ENCODE results near the gene DCAF8L1.
"Not testable (repeated sequence)": the region's sequence is repeated elsewhere in the genome, so short reads cannot be mapped to it uniquely, and the experiment has no call there.

Gene DCAF8L1

DNA sequence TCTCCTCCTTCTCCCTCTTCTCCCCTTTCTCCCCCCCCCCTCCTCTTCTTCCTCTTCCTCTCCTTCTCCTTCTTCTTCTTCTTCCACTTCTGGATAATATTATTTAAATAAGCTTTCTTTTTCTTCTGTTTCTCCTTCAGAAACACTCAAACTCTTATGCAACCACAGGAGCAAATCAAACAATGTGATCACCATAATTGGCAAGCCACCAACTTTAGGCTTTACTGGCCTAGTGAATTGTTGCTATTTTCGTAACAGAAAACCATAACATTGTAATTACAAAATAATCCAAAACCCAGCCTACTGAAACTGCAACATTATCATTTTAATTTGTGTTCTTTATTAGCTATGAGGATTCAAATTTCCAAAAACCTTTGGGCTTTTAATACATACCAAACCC, 14.3 kb downstream of the DCAF8L1 start:
- in situ Hi-C loops (cut with MboI; ENCODE audit: low sequenced_read_pairs, unreplicated experiment), result no loop called here
- DNase-seq (ENCODE audit: low spot score), result no peak
- TF ChIP-seq, protein P1, sequence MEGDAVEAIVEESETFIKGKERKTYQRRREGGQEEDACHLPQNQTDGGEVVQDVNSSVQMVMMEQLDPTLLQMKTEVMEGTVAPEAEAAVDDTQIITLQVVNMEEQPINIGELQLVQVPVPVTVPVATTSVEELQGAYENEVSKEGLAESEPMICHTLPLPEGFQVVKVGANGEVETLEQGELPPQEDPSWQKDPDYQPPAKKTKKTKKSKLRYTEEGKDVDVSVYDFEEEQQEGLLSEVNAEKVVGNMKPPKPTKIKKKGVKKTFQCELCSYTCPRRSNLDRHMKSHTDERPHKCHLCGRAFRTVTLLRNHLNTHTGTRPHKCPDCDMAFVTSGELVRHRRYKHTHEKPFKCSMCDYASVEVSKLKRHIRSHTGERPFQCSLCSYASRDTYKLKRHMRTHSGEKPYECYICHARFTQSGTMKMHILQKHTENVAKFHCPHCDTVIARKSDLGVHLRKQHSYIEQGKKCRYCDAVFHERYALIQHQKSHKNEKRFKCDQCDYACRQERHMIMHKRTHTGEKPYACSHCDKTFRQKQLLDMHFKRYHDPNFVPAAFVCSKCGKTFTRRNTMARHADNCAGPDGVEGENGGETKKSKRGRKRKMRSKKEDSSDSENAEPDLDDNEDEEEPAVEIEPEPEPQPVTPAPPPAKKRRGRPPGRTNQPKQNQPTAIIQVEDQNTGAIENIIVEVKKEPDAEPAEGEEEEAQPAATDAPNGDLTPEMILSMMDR (IDR thresholded peaks at IDR 0.05; ENCODE audit: borderline replicate concordance, control extremely low read depth, extremely low read depth, insufficient read depth, missing control alignments), result no peak

GRCh38 chrX:27966492-27966891, 14.8 kb downstream of the DCAF8L1 start:
- TF ChIP-seq, protein P1 (IDR thresholded peaks at IDR 0.05; ENCODE audit: borderline replicate concordance, control extremely low read depth, extremely low read depth, insufficient read depth, missing control alignments), result no peak
- in situ Hi-C loops (cut with MboI; ENCODE audit: low sequenced_read_pairs, unreplicated experiment), result no loop called here
- no peak for DNase-seq (ENCODE audit: low spot score)

GRCh38 chrX:27965348-27965747, 15.9 kb downstream of the DCAF8L1 start:
- DNase-seq (ENCODE audit: low spot score); in situ Hi-C loops (cut with MboI; ENCODE audit: low sequenced_read_pairs, unreplicated experiment): not testable (repeated sequence)

DNA sequence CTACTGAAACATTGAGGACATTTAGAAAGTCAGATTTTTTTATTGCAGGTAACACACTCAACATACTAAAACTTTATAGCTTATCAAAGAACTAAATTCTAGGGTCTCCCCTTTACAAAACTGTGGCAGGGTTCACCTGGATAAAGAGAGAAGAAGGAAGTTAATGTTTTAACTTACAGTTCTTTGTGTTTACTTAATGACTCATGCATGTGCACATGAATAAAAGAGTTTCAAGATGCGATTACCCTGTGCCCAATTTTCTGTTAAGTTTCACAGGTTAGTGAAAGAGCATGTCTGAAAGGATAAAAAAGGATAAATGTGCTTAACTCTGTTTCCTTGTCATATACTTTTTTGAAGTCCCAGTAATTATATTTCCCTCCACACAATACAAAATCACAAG, 16.8 kb downstream of the DCAF8L1 start:
- in situ Hi-C loops (cut with MboI; ENCODE audit: low sequenced_read_pairs, unreplicated experiment), result no loop called here
- TF ChIP-seq, protein P1 (IDR thresholded peaks at IDR 0.05; ENCODE audit: borderline replicate concordance, control extremely low read depth, extremely low read depth, insufficient read depth, missing control alignments), result no peak
- no peak for DNase-seq (ENCODE audit: low spot score)

DNA sequence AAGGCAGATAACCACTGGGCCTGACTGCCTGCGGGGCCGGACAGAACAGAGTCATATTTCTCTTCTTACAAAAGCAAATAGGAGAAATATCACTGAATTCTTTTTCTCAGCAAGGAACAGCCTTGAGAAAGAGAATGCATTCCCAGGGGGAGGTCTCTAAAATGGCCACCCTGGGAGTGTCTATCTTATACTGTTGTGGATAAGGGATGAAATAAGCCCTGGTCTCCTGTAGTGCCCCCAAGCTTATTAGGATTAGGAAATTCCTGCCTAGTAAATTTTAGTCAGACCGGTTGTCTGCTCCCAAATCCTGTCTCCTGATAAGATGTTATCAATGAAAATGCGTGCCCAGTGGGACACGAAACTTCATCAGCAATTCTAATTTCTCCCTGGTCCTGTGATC, 20.8 kb downstream of the DCAF8L1 start:
- DNase-seq (ENCODE audit: low spot score); in situ Hi-C loops (cut with MboI; ENCODE audit: low sequenced_read_pairs, unreplicated experiment): not testable (repeated sequence)

DNA sequence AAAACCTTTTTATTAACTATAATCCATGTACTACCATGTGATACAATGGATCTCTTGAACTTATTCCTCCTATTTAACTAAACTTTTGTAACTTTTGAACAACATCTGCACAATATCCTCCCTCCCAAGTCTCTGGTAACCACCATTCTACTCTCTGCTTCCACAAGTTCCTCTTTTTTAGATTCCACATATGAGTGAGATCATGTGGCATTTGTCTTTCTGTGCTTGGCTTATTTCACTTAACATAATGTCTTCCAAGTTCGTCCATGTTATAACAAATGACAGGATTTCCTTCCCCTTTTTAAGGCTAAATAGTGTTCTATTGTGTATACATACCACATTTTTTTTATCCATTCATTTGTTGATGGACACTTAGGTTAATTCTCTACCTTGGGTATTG, 28.1 kb downstream of the DCAF8L1 start:
- TF ChIP-seq, protein P1 (IDR thresholded peaks at IDR 0.05; ENCODE audit: borderline replicate concordance, control extremely low read depth, extremely low read depth, insufficient read depth, missing control alignments), result no peak
- DNase-seq (ENCODE audit: low spot score), result no peak
- in situ Hi-C loops (cut with MboI; ENCODE audit: low sequenced_read_pairs, unreplicated experiment), result no loop called here

- in situ Hi-C loops (cut with MboI; ENCODE audit: low sequenced_read_pairs, unreplicated experiment), result no loop called here
- no peak for DNase-seq (ENCODE audit: low spot score)
- TF ChIP-seq, protein P1 (IDR thresholded peaks at IDR 0.05; ENCODE audit: borderline replicate concordance, control extremely low read depth, extremely low read depth, insufficient read depth, missing control alignments), result no peak
Measured at GRCh38 chrX:27933361-27933760, 47.9 kb downstream of the DCAF8L1 start.
